ENCODE results near the gene PDE4C.

PDE4C gene

GRCh38 chr19:18225702-18226468 is at the start of gene PDE4C:
Gene PDE4C (minus strand): TSS chr19:18226438. CDS start chr19:18226415, 23 bp downstream.
- Mint-ChIP-seq H3K9me3 (no peaks in the 10 kb centered on the region), H3K27ac (no peak within 1 kb of the TSS), H3K4me1 (peaks cover 19% of the 10 kb centered on the region), H3K36me3 (no peaks in the 10 kb centered on the region), H3K4me3 (no peak within 1 kb of the TSS), H3K27me3 (peaks cover 85% of the 10 kb centered on the region)
- CTCF ChIA-PET = no interaction called here
- no peak for DNase-seq

DNA sequence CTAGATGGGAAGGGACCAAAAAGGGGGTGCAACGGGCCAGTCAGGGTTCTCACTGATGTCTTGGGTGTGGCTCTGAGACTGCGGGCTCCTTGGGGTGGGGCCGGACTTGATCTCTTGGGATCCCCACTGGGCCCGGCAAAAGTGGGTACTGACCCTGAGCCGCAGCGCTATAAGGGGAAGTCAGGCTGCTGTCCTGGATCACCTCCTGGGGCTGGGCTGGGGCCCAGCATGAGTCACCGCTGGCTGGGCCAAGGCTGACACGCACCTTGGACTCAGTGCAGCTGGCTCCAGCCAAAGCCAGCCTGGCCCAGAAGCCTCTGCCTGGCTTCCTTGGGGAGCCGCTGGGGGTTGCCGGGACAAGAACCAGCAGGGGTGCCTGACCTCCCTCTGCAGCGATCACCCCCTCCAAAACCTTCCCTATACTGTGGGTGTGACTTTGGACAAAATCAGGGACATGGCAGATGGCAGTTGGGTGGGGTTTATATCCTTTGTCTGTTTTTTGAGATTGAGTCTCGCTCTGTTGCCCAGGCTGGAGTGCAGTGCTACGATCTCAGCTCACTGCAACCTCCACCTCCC is 48.6 kb upstream of the PDE4C start:
- CTCF ChIA-PET = interaction anchor here (0.7 to 9.5 kb wide), 5 partner anchors 36 to 56 kb away, joined by 3 to 236 read pairs (median 4); partner anchors contain the start of gene LSM4
- Mint-ChIP-seq H3K27me3 (peaks cover 4% of the 10 kb centered on the region), H3K4me3 (no peak overlapping the region), H3K27ac (no peak overlapping the region), H3K36me3 (peaks cover 50% of the 10 kb centered on the region), H3K4me1 (peaks cover 38% of the 10 kb centered on the region), H3K9me3 (no peaks in the 10 kb centered on the region)
- no peak for DNase-seq

GRCh38 chr19:18274219-18274780 is 48.1 kb upstream of the PDE4C start, which contains the start of gene IQCN:
Gene IQCN (minus strand): TSS chr19:18274452. CDS start chr19:18269478, 4,974 bp downstream.
- peaks cover 1% of the 10 kb centered on the region for H3K27me3 Mint-ChIP-seq
- CTCF ChIA-PET = interaction anchor here (1.5 to 9.5 kb wide), 2 partner anchors 43 to 54 kb away, joined by 7 to 236 read pairs; partner anchors contain the start of gene LSM4
- H3K4me1 Mint-ChIP-seq = peaks cover 36% of the 10 kb centered on the region
- H3K36me3 Mint-ChIP-seq = peaks cover 44% of the 10 kb centered on the region
- DNase-seq = peak; percentile 53
- H3K27ac Mint-ChIP-seq = no peak within 1 kb of the TSS
- H3K4me3 Mint-ChIP-seq = no peak within 1 kb of the TSS
- no peaks in the 10 kb centered on the region for H3K9me3 Mint-ChIP-seq

DNA sequence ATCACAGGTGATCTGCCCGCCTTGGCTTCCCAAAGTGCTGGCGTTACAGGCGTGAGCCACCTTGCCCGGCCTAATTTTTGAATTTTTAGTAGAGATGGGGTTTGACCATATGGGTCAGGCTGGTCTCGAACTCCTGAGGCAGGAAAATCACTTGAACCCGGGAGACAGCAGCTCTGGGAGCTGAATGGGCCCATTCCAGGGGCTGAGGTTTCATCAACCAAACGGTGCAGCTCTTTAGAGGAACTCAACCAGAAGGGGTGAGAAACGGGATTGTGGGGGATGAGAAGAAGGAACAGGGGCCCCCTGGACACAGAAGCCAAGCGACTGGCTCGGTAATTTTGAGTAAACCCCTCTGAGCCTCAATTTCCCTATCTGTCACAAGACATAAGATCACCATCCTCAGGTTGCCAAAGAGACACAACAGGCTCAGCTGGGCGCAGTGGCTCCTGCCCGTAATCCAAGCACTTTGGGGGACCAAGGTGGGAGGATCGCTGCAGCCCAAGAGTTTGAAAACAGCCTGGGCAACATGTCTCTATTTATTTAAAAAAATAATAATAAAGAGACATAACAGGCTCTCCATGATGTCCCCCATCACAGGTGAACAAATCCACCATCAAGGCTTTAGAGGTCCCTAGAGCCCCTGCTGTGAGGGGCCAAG is 47.5 kb upstream of the PDE4C start:
- H3K4me3 Mint-ChIP-seq = no peak overlapping the region
- no peak overlapping the region for H3K27ac Mint-ChIP-seq
- no peaks in the 10 kb centered on the region for H3K27me3 Mint-ChIP-seq
- H3K4me1 Mint-ChIP-seq = peaks cover 31% of the 10 kb centered on the region
- H3K9me3 Mint-ChIP-seq = no peaks in the 10 kb centered on the region
- H3K36me3 Mint-ChIP-seq = peaks cover 40% of the 10 kb centered on the region
- DNase-seq = no peak
- CTCF ChIA-PET = interaction anchor here (1.5 to 9.5 kb wide), 2 partner anchors 44 to 55 kb away, joined by 7 to 236 read pairs; partner anchors contain the start of gene LSM4

DNA sequence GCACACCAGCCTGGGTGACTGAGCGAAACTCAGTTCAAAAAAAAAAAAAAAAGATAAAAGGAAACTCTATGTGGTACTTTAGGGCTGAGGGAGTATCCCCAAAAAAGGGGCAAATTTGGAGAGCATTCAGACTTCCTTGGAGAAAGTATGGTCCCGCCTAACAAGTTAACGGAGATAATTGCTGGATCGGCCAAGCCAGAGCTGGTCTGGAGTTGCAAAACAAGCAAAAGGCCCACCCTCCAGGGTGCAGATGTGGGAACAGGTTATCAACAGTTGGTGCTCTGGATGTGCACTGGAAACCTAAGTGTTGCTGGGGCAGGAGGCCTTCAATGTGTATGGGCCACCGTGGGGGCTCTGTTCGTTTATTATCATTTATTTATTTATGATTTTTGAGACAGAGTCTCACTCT is 45.2 kb upstream of the PDE4C start:
- Mint-ChIP-seq H3K27ac (peak overlapping the region; percentile 52), H3K4me1 (peaks cover 17% of the 10 kb centered on the region), H3K27me3 (no peaks in the 10 kb centered on the region), H3K4me3 (no peak overlapping the region), H3K9me3 (no peaks in the 10 kb centered on the region), H3K36me3 (peaks cover 38% of the 10 kb centered on the region)
- no peak for DNase-seq
- CTCF ChIA-PET = interaction anchor here (0.6 to 1.7 kb wide), 4 partner anchors 16 to 126 kb away, joined by 3 to 7 read pairs (median 3); partner anchors contain the start of gene LRRC25

DNA sequence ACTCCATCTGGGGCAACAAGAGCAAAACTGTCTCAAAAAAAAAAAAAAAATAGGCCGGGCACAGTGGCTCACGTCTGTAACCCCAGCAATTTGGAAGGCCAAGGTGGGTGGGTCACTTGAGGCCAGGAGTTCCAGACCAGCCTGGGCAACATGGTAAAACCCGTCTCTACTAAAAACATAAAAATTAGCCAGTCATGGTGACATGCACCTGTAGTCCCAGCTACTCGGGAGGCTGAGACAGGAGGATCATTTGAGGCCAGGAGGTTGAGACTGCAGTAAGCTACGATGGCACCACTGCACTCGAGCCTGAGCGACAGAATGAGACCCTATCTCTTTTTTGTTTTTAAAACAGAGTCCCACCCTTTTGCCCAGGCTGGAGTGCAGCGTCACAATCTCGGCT is 44.1 kb upstream of the PDE4C start:
- CTCF ChIA-PET = interaction anchor here (1.4 to 2.9 kb wide), 2 partner anchors 9 to 58 kb away, joined by 6 to 16 read pairs; no protein-coding TSS in a partner anchor
- Mint-ChIP-seq H3K4me1 (peaks cover 11% of the 10 kb centered on the region), H3K27ac (no peak overlapping the region), H3K36me3 (peaks cover 36% of the 10 kb centered on the region), H3K27me3 (no peaks in the 10 kb centered on the region), H3K9me3 (no peaks in the 10 kb centered on the region), H3K4me3 (no peak overlapping the region)
- no peak for DNase-seq

- H3K27ac Mint-ChIP-seq = no peak overlapping the region
- peaks cover 25% of the 10 kb centered on the region for H3K36me3 Mint-ChIP-seq
- CTCF ChIA-PET = interaction anchor here (1.4 to 2.9 kb wide), 2 partner anchors 10 to 59 kb away, joined by 6 to 16 read pairs; no protein-coding TSS in a partner anchor
- no peaks in the 10 kb centered on the region for H3K27me3 Mint-ChIP-seq
- no peaks in the 10 kb centered on the region for H3K9me3 Mint-ChIP-seq
- H3K4me1 Mint-ChIP-seq = peaks cover under 1% of the 10 kb centered on the region
- no peak for DNase-seq
- no peak overlapping the region for H3K4me3 Mint-ChIP-seq
These were observed 43.0 kb upstream of the PDE4C start for GRCh38 chr19:18269070-18269723.

GRCh38 chr19:18266771-18267686 is 40.8 kb upstream of the PDE4C start:
- peak overlapping the region; percentile 42 for H3K27ac Mint-ChIP-seq
- H3K27me3 Mint-ChIP-seq = no peaks in the 10 kb centered on the region
- H3K4me3 Mint-ChIP-seq = no peak overlapping the region
- CTCF ChIA-PET = no interaction called here
- H3K4me1 Mint-ChIP-seq = no peaks in the 10 kb centered on the region
- peaks cover 18% of the 10 kb centered on the region for H3K36me3 Mint-ChIP-seq
- H3K9me3 Mint-ChIP-seq = no peaks in the 10 kb centered on the region
- no peak for DNase-seq

DNA sequence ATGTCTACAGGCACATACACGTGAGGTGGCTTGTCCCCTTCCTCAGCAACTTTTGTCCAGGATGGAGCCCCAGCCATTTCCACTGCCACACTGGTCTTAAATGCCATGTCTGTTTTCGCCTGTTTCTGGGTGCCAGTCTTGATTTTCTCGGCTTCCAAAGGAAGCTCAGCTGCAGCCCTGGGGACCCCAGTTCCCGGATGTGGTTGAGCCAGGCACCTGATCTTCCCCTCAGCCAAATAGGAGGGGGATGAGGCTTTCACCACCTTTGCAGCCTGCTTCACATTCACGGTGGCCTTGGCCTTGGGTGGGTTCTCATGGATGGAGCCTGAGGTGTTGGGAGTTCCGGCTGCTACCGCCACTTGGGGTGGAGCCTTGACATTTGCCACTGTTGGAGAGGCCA is 39.3 kb upstream of the PDE4C start:
- no peak overlapping the region for H3K27ac Mint-ChIP-seq
- no peaks in the 10 kb centered on the region for H3K9me3 Mint-ChIP-seq
- CTCF ChIA-PET = interaction anchor here (0.6 kb wide), 1 partner anchor 52 kb away, joined by 3 read pairs; no protein-coding TSS in a partner anchor
- H3K27me3 Mint-ChIP-seq = no peaks in the 10 kb centered on the region
- H3K36me3 Mint-ChIP-seq = peaks cover 18% of the 10 kb centered on the region
- H3K4me1 Mint-ChIP-seq = no peaks in the 10 kb centered on the region
- no peak overlapping the region for H3K4me3 Mint-ChIP-seq
- DNase-seq = no peak

GRCh38 chr19:18264971-18265540 is 38.8 kb upstream of the PDE4C start:
- H3K36me3 Mint-ChIP-seq = peaks cover 18% of the 10 kb centered on the region
- H3K27me3 Mint-ChIP-seq = no peaks in the 10 kb centered on the region
- no peak for DNase-seq
- no peaks in the 10 kb centered on the region for H3K4me1 Mint-ChIP-seq
- H3K9me3 Mint-ChIP-seq = no peaks in the 10 kb centered on the region
- no peak overlapping the region for H3K4me3 Mint-ChIP-seq
- CTCF ChIA-PET = interaction anchor here (0.6 kb wide), 1 partner anchor 52 kb away, joined by 3 read pairs; no protein-coding TSS in a partner anchor
- no peak overlapping the region for H3K27ac Mint-ChIP-seq

DNA sequence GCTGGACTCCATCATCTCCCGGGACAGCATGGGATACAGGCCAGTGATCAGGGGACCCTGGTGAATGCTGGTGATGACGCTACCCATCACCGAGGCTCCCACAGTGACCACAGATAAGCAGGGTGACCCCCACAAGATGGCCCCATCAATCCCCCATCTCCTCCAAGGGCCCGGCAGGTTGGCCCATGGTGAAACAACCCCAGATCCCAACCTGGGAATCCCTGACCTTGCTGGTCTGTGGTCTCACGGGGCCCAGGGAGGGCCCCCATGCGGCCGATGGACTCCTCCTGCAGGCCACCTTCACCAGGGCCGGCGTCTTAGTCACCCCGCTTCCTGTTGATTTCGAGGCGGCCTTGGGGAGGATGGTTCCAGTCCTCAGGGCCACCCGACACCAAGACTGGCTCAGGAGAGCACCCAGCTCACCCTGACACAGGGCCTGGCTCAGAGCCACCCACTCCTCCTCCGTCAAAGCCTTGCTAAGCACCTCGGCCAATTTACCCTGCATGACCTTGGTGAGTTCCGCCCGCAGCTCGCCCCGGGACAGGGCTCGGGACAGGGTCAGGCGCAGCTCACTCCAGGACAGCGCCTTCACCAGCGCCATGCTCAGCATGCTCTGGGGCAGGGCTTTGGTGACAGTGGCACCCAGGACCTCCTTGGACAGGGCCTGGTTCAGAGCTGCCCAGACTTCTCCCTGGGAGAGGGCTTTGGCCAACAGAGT is 38.1 kb upstream of the PDE4C start:
- H3K27me3 Mint-ChIP-seq = no peaks in the 10 kb centered on the region
- no peak overlapping the region for H3K27ac Mint-ChIP-seq
- CTCF ChIA-PET = interaction anchor here (0.7 kb wide), 1 partner anchor 64 kb away, joined by 3 read pairs; no protein-coding TSS in a partner anchor
- DNase-seq = no peak
- H3K4me3 Mint-ChIP-seq = no peak overlapping the region
- H3K4me1 Mint-ChIP-seq = no peaks in the 10 kb centered on the region
- H3K36me3 Mint-ChIP-seq = peaks cover 18% of the 10 kb centered on the region
- no peaks in the 10 kb centered on the region for H3K9me3 Mint-ChIP-seq
